ENCODE results near the gene ACVRL1.

Gene ACVRL1

DNA sequence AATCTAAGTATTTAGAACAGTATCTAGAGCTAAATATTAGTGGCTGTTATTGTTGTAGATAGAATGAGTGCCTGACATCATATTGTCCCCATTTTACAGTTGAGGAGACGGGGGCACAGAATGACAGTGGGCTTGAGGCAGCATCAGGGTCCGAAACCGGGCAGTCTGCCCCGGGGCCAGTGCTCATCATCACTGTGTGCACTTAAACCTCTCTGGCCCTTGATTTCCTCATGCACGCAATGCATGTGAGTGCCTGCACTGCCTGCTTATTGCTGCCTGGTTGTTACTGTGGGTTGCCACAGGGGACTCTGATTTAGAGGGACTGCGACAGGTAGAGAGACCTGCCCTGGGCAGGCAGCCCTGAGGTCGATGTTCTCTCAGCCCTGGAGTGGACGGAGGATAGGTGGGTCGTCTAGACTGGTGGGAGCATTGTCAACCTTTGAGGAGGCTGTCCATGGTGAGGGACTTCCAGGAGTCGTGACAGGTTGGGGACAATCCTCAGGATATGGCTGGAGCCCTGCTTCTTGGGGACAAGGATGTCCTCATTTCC, 9.8 kb downstream of the ACVRL1 start:
- DNase-seq (ENCODE audit: low read depth): no peak
- H3K4me3 ChIP-seq (ENCODE audit: low read depth, low read length): no peak overlapping the region
- TF ChIP-seq, protein P1, sequence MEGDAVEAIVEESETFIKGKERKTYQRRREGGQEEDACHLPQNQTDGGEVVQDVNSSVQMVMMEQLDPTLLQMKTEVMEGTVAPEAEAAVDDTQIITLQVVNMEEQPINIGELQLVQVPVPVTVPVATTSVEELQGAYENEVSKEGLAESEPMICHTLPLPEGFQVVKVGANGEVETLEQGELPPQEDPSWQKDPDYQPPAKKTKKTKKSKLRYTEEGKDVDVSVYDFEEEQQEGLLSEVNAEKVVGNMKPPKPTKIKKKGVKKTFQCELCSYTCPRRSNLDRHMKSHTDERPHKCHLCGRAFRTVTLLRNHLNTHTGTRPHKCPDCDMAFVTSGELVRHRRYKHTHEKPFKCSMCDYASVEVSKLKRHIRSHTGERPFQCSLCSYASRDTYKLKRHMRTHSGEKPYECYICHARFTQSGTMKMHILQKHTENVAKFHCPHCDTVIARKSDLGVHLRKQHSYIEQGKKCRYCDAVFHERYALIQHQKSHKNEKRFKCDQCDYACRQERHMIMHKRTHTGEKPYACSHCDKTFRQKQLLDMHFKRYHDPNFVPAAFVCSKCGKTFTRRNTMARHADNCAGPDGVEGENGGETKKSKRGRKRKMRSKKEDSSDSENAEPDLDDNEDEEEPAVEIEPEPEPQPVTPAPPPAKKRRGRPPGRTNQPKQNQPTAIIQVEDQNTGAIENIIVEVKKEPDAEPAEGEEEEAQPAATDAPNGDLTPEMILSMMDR (IDR thresholded peaks at IDR 0.05; ENCODE audit: low read depth, low read length, missing control alignments): no peak

DNA sequence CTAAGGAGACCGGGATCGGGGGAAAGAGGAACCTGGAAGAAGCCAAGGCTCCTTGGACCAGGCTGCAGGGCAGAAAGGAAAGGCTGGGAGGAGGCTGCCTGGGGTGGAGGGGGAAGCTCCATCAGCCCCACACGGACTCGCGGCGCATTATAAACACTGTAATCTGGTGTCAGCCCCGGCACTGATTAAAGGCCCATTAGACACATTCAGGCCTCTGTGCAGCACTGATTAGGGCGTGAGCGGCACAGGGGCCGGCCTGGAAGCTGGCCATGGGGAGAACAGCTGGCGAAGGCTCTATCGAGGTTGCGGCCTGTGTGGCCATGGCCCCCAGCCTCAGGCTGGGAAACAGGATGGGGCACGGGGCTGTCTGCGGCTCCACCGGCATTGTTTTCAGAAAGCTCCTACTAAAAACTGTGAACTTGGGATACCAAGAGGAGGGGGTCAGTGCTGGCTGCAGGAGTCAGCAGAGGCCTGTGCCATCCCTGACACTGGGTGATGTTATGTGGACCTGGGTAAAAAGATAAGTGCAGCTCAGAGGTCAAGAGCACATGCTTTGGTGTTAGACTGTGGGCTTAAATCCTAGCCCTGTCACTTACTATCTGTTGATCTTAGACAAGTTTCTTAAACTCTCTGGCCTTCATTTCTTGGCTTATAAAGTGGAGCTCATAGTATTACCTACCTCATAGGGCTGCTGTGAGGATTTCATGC, 10.6 kb downstream of the ACVRL1 start:
- no peak overlapping the region for H3K4me3 ChIP-seq (ENCODE audit: low read depth, low read length)
- TF ChIP-seq, protein P1 (IDR thresholded peaks at IDR 0.05; ENCODE audit: low read depth, low read length, missing control alignments): no peak
- no peak for DNase-seq (ENCODE audit: low read depth)

DNA sequence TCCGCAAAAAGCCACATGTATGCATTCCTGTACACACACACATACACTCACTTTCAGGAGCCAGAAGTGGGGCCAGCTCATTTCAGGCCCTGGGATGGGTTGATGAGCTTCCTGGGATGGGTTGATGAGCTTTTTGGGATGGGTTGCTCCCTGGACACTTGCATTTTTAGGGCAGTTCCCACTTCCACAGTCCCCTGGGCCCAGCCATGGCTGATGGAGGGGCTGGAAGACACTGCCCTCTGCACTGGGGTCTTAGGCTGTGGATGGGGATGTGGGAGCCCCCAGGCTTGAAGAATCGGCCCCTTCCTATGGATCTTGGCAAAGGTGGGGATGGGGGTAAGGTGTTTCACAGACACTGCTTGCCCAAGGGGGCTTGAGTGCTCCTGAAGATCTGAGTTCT, 12.7 kb downstream of the ACVRL1 start:
- DNase-seq (ENCODE audit: low read depth): no peak
- no peak overlapping the region for H3K4me3 ChIP-seq (ENCODE audit: low read depth, low read length)
- TF ChIP-seq, protein P1 (IDR thresholded peaks at IDR 0.05; ENCODE audit: low read depth, low read length, missing control alignments): no peak

DNA sequence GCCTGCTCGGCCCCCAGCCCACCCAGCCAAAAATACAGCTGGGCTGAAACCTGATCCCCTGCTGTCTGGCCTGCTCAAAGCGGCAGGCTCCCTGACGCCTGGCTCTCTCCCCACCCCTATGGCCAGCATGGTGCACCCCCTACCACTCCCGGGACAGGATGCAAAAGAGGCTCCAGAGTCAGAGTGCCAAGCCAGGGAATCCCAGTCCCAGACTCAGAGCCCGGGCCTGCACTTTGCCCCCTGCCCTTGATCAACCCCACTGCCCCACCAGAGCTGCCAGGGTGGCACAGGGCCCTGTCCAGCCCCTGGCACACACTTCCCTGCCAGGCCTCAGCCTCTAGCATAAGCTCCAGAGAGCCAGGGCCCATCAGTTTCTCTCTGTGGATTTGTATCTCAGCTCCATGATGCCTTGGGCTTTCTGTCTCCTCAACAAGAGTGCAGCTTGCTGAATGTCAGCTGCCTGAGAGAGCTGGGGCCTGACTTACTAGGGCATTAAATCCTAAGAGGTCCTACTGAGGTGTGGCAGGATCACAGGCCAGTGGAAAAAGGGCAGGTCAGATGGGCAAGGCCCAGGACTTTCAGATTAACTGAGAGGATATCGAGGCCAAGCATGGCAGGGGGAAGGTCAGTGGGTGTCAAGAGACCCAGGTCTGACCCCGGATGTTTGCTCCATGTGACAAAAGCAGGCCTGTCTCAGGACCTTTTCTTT, 13.9 kb downstream of the ACVRL1 start:
- DNase-seq (ENCODE audit: low read depth): no peak
- H3K4me3 ChIP-seq (ENCODE audit: low read depth, low read length): no peak overlapping the region
- TF ChIP-seq, protein P1 (IDR thresholded peaks at IDR 0.05; ENCODE audit: low read depth, low read length, missing control alignments): no peak

DNA sequence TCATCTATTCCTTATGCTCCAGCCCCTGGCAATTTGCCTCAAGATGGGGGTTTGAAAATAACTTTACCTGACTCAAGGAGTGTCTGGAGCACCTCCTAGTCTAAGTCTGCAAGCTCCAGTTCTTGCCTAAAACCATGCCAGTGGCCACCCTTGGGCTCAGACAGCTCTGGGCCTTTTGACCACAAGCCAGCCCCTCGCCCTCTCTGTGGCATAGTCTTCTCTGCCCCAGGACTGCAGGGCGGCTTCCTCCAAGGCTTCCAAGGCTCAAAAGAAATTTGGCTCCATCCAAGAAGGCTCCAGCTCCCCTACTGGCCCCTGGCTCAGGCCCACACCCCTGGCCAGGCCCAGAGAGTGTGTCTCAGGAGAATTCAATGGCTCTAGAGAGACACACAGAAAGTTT, 14.8 kb downstream of the ACVRL1 start:
- TF ChIP-seq, protein P1 (IDR thresholded peaks at IDR 0.05; ENCODE audit: low read depth, low read length, missing control alignments): no peak
- DNase-seq (ENCODE audit: low read depth): no peak
- H3K4me3 ChIP-seq (ENCODE audit: low read depth, low read length): no peak overlapping the region

DNA sequence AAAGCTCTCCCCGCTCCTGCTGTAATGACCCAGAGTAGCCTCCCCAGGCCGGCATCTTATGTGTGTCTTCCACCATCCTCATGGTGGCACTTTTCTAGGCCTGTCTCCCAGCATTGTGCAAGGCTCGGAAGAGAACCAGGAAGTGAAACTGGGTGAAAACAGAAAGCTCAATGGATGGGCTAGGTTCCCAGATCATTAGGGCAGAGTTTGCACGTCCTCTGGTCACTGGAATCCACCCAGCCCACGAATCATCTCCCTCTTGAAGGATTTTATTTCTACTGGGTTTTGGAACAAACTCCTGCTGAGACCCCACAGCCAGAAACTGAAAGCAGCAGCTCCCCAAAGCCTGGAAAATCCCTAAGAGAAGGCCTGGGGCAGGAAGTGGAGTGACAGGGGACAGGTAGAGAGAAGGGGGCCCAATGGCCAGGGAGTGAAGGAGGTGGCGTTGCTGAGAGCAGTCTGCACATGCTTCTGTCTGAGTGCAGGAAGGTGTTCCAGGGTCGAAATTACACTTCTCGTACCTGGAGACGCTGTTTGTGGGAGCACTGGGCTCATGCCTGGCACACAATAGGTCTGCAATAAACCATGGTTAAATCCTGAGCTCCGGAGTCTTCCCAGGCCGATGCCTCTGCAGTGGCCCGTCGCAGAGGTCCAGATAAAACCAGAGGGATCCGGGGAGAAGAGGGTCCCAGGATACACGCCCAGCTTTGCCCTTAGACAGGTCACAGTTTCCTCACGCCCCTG, 15.6 kb downstream of the ACVRL1 start:
- TF ChIP-seq, protein P1 (IDR thresholded peaks at IDR 0.05; ENCODE audit: low read depth, low read length, missing control alignments): no peak
- DNase-seq (ENCODE audit: low read depth): no peak
- H3K4me3 ChIP-seq (ENCODE audit: low read depth, low read length): no peak overlapping the region

Measured in GM12864 (cell line).